Aorta (tissue), 5 donors: ENCODE data around the gene CCDC9B. TPM values are rescaled to one million over a fixed set of nuclear protein-coding genes. Genes with fewer than 3 reads are reported as not detected.

ENCODE experiments used
- ATAC-seq: fragments of 200-7000 bp; cut with Tn5 transposase; one replicate; pipeline ENCODE4 v1.9.1; 2022; ENCODE audit warnings: moderate library complexity; ENCODE audit not compliant: low FRiP score
- DNase-seq, 2 donors: peaks; one replicate each; pipeline ENCODE4 v3.0.0-alpha.2; 2020
- H3K27ac ChIP-seq, 2 donors: one replicate each; pipeline ENCODE4 v1.5.1; 2013; ENCODE audit warnings: low read length in 2 of 2, mild to moderate bottlenecking in 2 of 2, moderate library complexity in 2 of 2, control low read depth in 1 of 2, inconsistent platforms in 1 of 2, low read depth in 1 of 2
- H3K27me3 ChIP-seq, 2 donors: one replicate each; pipeline ENCODE4 v1.6.1; 2013; ENCODE audit warnings: control low read depth in 1 of 2, low read length in 1 of 2, mild to moderate bottlenecking in 1 of 2, moderate library complexity in 1 of 2; ENCODE audit not compliant: insufficient read depth in 2 of 2, control insufficient read depth in 1 of 2
- H3K36me3 ChIP-seq, 2 donors: one replicate each; pipeline ENCODE4 v1.6.1; 2013; ENCODE audit warnings: control low read depth in 1 of 2, low read length in 1 of 2, mild to moderate bottlenecking in 1 of 2; ENCODE audit not compliant: insufficient read depth in 2 of 2, control insufficient read depth in 1 of 2
- H3K4me1 ChIP-seq, 2 donors: one replicate each; pipeline ENCODE4 v1.6.1; 2013; ENCODE audit warnings: low read length in 2 of 2, control low read depth in 1 of 2, mild to moderate bottlenecking in 1 of 2, moderate library complexity in 1 of 2; ENCODE audit not compliant: insufficient read depth in 2 of 2, control insufficient read depth in 1 of 2
- H3K4me3 ChIP-seq, 2 donors: one replicate each; pipeline ENCODE4 v1.5.1; 2013; ENCODE audit warnings: low read length in 2 of 2, control low read depth in 1 of 2, mild to moderate bottlenecking in 1 of 2
- H3K9me3 ChIP-seq: one replicate; pipeline ENCODE4 v1.6.1; 2013; ENCODE audit warnings: mild to moderate bottlenecking, low read length; ENCODE audit not compliant: control insufficient read depth
- WGBS, 2 donors: extraction: QIAGEN DNeasy Blood & Tissue Kit; methylation state at CpG; one replicate each; pipeline ENCODE4 v1.1.7; 2013; 5-methylcytosine and 5-hydroxymethylcytosine counted together
- intact Hi-C, 2 donors: fragments of 100-400 bp; cut with DNase I; formaldehyde crosslinking; loops; one replicate each; pipeline versions ENCODE4 v1.14.2 to v1.15.0; 2022
- polyA plus RNA-seq, 2 donors: library from polyadenylated mRNA; stranded (reverse); fragments of 200-250 nt; gene quantifications; one replicate each; pipeline ENCODE4 v1.2.3, GENCODE V29; 2013
- total RNA-seq, 2 donors: library from RNA; stranded (reverse); fragmentation: NEBNext Ultra II Directional; extraction: Animal tissue kit (Norgen Biotek cat#: 25700); gene quantifications; one replicate each; pipeline ENCODE4 v1.2.1, GENCODE V29; 2021
- donor health status: healthy with polysubstance abuse.
- donor health status: Bipolar disorder and iron deficiency.
- donor health status: DM: no; HTN: no; CAD: no.
- donor health status: DM: no; HTN: no; CAD: no.
- donor health status: DM: yes; HTN: yes; CAD: no.

Gene CCDC9B
- total and polyA plus RNA-seq, 4 donors = 16.2 to 66.6 (median 51.9) TPM

DNA sequence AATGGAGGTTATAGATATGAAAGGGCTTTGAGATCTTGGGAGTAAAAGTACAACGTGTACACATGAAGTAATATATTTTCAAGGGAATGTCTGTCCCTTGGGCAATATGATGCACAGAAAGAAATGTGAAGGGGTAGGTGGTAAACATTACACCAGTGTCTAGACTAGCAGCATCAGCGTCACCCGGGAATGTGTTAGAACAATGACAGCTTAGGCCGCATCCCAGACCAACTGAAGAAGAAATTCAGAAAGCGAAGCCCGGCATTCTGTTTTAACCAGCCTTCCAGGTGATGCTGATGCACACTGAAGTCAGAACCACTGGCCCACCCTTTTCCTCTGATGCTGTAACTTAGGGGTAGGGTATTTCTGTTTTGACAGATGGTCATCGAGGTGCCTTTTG is 10.9 kb downstream of the CCDC9B start:
- DNase-seq = peak in 1 of 2 donors; percentile 7
- Histone ChIP-seq H3K9me3 (no peaks in the 10 kb centered on the region), H3K4me3 (no peak overlapping the region), H3K36me3 (no peaks in the 10 kb centered on the region), H3K4me1 (peaks cover 5% of the 10 kb centered on the region in 2 donors), H3K27ac (peak overlapping the region; percentile 30 to 75), H3K27me3 (no peaks in the 10 kb centered on the region)
- no peak for ATAC-seq
- WGBS, 2 donors = 73 to 77% methylated on average over 7 of the region's 7 CpGs
- intact Hi-C loops = no loop called here

DNA sequence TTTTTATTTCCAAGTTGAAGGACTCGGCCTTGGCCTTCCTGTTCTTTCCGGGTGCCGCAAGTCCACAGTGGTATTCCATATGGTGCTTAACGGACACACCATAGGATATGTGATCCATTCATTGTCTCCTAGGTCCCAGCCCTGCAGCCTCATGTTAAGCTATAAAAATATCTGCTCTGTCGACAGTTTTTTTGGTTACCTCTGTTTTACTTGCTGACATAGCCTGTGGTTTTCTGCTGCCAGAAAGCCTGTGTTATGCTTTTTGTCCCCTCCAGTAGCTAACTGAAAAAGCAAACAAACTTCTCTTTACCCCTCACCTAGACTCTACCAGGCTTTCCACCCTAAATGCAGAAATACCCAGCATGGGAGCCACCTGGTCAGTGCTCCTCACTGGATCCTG is 12.0 kb downstream of the CCDC9B start:
- Histone ChIP-seq H3K36me3 (no peaks in the 10 kb centered on the region), H3K4me3 (no peak overlapping the region), H3K4me1 (peaks cover 5% of the 10 kb centered on the region in 2 donors), H3K27me3 (no peaks in the 10 kb centered on the region), H3K9me3 (no peaks in the 10 kb centered on the region), H3K27ac (peak overlapping the region; percentile 52 to 80)
- ATAC-seq (no peak), DNase-seq (no peak)
- WGBS, 2 donors = 20 to 27% methylated on average over 5 of the region's 5 CpGs
- intact Hi-C loops = no loop called here

DNA sequence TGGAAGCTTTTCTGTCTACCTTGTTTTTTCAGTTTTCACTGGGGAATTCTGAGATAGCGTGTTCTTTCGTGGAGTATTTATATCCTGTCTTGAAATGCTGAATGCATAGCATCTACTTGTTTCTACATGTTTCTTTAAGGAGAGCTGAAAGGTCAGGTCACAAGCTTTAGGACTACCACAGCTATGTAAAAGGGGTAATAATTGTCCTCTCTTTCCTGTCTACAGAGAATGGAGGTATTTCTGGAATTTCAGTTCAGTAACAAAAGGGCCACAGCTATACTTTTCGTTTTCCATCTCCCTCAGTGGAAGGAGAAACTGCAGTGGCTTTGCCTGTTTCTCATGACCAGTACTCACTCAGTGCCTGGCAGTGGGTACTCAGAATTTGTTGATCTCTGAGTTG is 12.6 kb downstream of the CCDC9B start:
- H3K36me3 ChIP-seq = no peaks in the 10 kb centered on the region
- H3K9me3 ChIP-seq = no peaks in the 10 kb centered on the region
- DNase-seq (peak in 1 of 2 donors; percentile 26), ATAC-seq (no peak)
- peak overlapping the region; percentile 52 to 80 for H3K27ac ChIP-seq
- intact Hi-C loops = no loop called here
- H3K4me1 ChIP-seq = peaks cover 5% of the 10 kb centered on the region in 2 donors
- peak overlapping the region in 1 of 2 donors; percentile 21 for H3K4me3 ChIP-seq
- no peaks in the 10 kb centered on the region for H3K27me3 ChIP-seq
- 2 to 7% methylated on average over 3 of the region's 3 CpGs for WGBS, 2 donors

DNA sequence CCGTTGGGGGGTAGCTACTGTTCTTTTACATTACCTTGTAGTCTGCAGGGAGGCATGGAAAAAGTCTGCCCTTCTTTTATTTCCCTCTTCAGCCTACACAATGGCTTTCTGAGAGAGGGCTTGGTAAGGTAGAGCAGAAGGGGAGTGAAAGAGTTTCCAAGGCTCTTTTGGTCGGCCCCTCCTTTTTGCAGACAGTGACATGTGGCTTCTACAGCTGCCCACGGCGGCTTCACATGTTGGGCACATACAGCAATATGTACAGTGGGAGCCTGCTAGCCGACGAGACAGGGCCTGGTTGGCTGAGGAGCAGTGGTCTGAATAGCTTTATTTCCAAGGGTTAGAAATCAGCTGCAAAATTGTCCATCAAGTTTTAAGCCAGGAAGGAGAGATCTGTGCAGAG is 13.3 kb downstream of the CCDC9B start:
- no peaks in the 10 kb centered on the region for H3K36me3 ChIP-seq
- H3K4me1 ChIP-seq = peaks cover 5% of the 10 kb centered on the region in 2 donors
- H3K27ac ChIP-seq = peak overlapping the region; percentile 15 to 52
- intact Hi-C loops = no loop called here
- peak overlapping the region in 1 of 2 donors; percentile 21 for H3K4me3 ChIP-seq
- no peaks in the 10 kb centered on the region for H3K27me3 ChIP-seq
- H3K9me3 ChIP-seq = no peaks in the 10 kb centered on the region
- no peak for DNase-seq
- 7 to 8% methylated on average over 6 of the region's 6 CpGs for WGBS, 2 donors
- ATAC-seq = no peak

DNA sequence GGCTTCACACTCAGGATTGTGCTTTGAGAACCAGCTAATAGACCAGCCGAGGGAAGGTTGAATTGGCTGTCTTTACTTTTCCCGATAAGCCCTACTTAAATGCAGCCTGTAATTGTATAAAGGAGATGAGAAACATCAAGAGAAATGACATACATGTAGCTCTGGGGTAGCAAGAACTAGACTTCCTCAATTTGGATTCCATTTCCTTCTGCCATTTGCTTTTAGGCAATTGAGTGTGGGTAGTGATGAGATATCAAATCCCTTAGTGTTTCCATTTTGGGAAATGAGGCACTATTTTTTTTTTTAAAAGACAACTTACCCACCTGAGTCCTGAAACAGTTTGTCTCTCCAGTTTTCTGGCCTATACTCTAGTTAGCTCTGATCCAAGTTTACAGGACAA is 15.0 kb downstream of the CCDC9B start:
- H3K4me1 ChIP-seq = peaks cover 5% of the 10 kb centered on the region in 2 donors
- no peak for DNase-seq
- peak overlapping the region; percentile 96 to 97 for H3K4me3 ChIP-seq
- WGBS, 2 donors = 47% methylated on average over 2 of the region's 2 CpGs
- no peak for ATAC-seq
- H3K27ac ChIP-seq = no peak overlapping the region
- intact Hi-C loops = no loop called here
- no peaks in the 10 kb centered on the region for H3K9me3 ChIP-seq
- H3K27me3 ChIP-seq = no peaks in the 10 kb centered on the region
- H3K36me3 ChIP-seq = no peaks in the 10 kb centered on the region

DNA sequence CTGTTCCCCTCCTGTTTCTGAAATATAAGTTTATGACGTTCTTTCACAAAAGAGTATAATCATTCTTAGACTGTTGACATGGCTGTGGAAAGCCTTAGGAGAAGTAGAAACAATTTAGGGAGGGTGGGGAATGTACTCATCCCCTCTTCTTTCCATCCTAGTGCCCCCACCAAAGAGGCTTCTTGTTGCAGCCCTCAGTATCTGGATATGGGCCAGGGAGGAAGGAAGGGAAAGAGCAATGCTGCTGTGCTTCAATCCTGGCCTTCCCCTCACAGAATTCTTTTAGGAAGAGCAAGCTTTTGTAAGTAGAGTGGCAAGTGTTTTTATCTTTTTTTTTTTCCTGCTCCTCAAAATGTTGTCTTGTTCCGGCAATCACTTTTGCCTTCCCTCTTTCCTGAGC is 15.6 kb downstream of the CCDC9B start:
- H3K36me3 ChIP-seq = no peaks in the 10 kb centered on the region
- H3K27me3 ChIP-seq = no peaks in the 10 kb centered on the region
- intact Hi-C loops = no loop called here
- peak overlapping the region; percentile 96 to 97 for H3K4me3 ChIP-seq
- H3K9me3 ChIP-seq = no peaks in the 10 kb centered on the region
- H3K4me1 ChIP-seq = peaks cover 5% of the 10 kb centered on the region in 2 donors
- DNase-seq (no peak), ATAC-seq (no peak)
- peak overlapping the region; percentile 70 to 95 for H3K27ac ChIP-seq
- WGBS, 2 donors = 16 to 28% methylated on average over 2 of the region's 2 CpGs

DNA sequence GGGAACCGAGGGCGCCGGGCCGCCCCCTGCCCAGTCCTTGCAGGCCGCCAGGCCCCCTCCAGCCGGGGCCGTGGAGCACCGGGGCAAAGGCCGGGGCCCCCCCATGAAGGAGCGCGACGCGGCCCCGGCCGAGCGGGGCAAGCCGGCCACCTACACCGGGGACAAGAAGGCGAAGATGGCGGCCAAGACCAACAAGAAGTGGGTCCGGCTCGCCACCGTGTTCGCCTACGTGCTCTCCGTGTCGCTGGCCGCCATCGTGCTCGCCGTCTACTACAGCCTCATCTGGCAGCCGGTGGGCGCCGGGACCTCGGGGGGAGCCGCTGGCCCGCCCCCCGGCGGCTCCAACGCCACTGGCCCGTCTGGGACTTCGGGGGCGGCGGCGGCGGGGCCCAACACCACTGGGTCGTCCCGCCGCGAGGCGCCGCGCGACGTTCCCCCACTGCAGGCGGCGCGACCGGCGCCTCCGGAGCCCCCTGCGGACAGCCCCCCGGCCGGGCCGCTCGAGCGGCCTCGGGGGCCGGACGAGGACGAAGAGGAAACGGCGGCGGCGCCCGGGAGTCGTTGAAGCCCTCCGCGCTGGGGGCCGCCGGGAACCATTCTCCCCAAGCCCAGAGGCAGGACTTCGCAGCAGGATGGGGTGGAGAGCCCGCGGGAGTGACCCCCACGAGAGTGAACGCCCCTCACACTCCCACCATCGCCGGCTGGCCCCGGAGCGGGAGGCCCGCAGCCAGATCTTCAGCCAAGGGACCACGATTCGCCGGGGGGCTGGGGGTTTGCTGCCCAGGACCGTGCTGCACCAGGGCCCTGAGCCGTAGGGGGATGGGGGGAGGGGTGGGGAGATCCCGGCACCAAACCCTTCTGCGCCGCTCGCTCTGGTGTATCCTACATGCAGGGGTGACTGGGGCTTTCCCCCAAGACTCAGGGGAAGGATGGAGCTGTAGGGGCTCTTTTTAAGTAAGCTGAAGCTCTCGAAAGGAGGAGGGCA is 16.5 kb downstream of the CCDC9B start:
- DNase-seq (peak; percentile 69 to 86), ATAC-seq (no peak)
- Histone ChIP-seq H3K4me1 (peaks cover 3 to 5% of the 10 kb centered on the region in 2 donors), H3K27me3 (no peaks in the 10 kb centered on the region), H3K4me3 (peak overlapping the region; percentile 96 to 97), H3K36me3 (no peaks in the 10 kb centered on the region), H3K9me3 (no peaks in the 10 kb centered on the region), H3K27ac (peak overlapping the region; percentile 91 to 95)
- intact Hi-C loops = loop anchor here (2.0 to 5.0 kb wide), 4 partner anchors 15 to 98 kb away; partner anchors contain the start of gene CCDC9B (in 1 of the 2)
- WGBS, 2 donors = 0 to 1% methylated on average over 54 to 101 of the region's 101 CpGs

DNA sequence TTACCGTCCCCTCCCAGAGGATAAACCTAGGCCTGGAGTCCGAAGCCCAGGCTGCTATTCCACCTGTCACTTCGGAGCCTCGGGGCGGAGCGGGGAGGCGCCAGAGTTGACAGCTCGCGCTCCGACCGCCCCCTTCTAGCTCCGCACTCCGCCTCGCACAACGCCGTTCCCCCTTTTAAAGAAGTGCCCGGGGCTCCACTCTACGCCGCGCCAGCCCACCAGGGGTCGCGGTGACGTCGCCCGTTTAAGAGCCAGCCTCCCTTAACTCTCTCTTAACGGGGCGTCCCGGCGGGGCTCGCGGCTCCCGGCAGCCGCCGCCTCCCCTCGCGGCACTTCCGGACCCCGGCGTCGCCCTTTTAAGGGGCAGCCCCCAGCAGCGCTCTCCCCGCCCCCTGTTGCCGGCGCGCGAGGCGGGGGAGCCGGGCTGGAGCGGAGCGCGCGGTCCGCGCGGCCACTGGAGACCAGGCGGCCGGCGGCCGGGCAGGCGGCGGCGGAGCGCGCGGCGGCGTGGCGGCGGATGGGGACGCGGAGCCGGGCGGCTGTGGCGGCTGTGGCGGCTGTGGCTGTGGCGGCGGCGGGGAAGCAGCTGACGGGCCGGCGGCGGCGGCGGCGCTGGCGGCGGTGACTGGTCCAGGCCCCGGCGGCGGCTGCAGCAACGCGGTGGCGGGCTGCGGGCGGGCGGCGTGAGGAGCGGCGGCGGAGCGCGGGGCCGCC is 17.3 kb downstream of the CCDC9B start, which contains the start of gene INAFM2:
INAFM2 (plus strand) TSS at position 454 of the 714 bp plus-strand sequence. CDS start 364 bp downstream, outside the sequence.
- Histone ChIP-seq H3K36me3 (no peaks in the 10 kb centered on the region), H3K27me3 (no peaks in the 10 kb centered on the region), H3K27ac (peak within 1 kb of the TSS; percentile 91 to 95), H3K4me1 (peaks cover 0 to 5% of the 10 kb centered on the region in 2 donors), H3K9me3 (no peaks in the 10 kb centered on the region), H3K4me3 (peak within 1 kb of the TSS; percentile 96 to 97)
- intact Hi-C loops = loop anchor here (2.0 to 5.0 kb wide), 4 partner anchors 15 to 99 kb away; partner anchors contain the start of gene CCDC9B (in 1 of the 2)
- ATAC-seq = peak; percentile 92
- DNase-seq = peak; percentile 96 to 97
- 0% methylated on average over 50 to 103 of the region's 103 CpGs for WGBS, 2 donors
